GM20431 (cell line): ENCODE measurements around the gene PNMT.

Experiments used
- in situ Hi-C: fragments of 300-500 bp; cut with MseI, MboI; formaldehyde crosslinking; loops from one replicate; pipeline ENCODE4 v1.15.0; 2020; ENCODE audit warnings: low sequenced_read_pairs; ENCODE audit not compliant: unreplicated experiment

Gene PNMT

GRCh38 chr17:39665642-39666224 is 2.5 kb upstream of the PNMT start:
- in situ Hi-C loops, result no loop called here

DNA sequence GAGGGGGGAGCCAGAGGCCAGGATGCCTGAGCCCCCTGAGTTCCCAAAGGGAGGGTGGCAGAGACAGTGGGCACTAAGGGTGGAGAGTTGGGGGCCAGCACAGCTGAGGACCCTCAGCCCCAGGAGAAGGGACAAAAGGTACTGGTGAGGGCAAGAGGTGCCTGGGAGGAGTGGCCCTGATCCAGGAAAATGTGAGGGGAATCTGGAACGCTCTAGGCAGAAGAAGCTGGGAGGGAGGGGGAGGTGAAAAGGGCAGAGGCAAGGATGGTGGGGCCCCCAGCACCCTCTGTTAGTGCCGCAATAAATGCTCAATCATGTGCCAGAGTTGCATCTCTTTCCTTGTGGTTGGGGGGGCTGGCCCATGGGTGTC is 2.0 kb upstream of the PNMT start:
- in situ Hi-C loops, result no loop called here

- in situ Hi-C loops, result no loop called here
These were observed 1.5 kb upstream of the PNMT start for GRCh38 chr17:39666601-39667261.

DNA sequence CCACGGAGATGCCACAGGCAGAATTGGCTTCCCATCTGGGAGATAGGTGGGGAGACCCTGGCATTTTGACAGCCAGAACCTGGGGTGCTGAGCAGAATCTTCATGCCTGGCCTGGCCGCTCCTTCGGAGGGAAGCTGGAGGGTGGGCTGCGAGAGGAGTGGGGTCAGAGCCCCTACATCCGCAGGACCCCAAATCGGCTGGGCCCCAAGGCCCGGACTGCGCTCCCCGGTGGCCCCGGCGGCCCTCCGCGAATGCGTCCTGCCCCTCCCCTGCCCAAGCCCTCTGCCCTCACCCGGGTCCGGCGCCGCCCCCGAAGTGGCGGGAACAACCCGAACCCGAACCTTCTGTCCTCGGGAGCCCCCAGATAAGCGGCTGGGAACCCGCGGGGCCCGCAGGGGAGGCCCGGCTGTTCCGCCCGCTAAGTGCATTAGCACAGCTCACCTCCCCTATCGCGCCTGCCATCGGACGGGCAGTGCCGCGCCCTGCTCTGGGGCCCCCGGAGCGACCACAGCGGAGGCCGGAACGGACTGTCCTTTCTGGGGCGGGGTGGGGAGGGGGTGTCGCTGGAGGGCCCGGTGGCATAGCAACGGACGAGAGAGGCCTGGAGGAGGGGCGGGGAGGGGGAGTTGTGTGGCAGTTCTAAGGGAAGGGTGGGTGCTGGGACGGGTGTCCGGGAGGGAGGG is 850 bp upstream of the PNMT start:
- in situ Hi-C loops, result no loop called here

DNA sequence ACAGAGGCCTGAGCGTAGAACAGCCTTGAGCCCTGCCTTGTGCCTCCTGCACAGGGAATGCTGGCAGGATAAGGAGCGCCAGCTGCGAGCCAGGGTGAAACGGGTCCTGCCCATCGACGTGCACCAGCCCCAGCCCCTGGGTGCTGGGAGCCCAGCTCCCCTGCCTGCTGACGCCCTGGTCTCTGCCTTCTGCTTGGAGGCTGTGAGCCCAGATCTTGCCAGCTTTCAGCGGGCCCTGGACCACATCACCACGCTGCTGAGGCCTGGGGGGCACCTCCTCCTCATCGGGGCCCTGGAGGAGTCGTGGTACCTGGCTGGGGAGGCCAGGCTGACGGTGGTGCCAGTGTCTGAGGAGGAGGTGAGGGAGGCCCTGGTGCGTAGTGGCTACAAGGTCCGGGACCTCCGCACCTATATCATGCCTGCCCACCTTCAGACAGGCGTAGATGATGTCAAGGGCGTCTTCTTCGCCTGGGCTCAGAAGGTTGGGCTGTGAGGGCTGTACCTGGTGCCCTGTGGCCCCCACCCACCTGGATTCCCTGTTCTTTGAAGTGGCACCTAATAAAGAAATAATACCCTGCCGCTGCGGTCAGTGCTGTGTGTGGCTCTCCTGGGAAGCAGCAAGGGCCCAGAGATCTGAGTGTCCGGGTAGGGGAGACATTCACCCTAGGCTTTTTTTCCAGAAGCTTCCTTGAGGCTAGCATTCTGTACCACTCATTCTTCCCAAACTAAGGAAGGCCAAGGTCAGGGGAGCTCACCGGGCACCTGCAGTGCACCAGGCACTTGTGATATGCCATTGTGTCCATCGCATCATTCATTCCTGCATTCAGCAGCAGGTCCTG is 1.9 kb downstream of the PNMT start:
- in situ Hi-C loops, result no loop called here

- in situ Hi-C loops, result no loop called here
These were observed 2.5 kb downstream of the PNMT start for GRCh38 chr17:39670746-39671145.

DNA sequence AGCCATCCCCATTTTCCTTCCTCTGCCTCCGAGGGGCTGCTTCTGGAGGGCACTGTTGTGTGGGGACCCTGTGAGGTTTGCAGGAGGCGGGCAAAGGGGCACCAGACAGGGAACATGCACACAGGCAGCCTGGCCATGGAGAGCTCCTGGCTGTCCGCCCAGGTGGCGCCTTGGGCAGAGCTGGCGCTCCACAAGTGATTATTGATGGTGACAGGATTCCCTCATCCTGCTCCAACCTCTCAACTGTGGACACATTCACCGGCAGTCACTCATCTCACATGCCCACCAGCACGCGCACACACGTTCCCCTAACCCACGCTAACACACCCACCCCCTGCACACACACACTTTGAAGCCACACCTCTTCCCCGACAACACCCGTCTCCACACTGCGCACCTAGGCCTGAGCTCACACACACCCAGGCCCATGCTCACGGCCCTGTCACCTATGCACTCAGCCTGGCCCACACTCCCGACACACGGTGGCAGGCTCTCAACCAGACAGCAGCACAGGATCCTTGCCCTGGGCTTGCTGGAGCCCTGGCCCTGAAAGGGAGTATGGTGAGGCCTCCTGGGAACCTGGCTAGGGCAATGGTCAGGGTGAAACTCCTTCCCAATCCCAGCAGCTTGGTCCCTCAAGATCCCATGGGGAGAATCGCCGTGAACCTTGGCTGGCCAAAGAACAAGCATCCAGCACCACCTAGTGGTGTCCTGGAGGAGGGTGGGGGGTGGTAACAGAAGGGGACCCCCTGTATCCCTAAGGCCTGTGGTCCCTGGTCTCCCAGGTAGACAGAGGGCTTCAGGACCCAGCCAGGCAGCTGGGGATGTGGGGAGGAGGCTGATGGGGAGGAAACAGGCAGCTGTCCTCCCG is 3.6 kb downstream of the PNMT start:
- in situ Hi-C loops, result no loop called here

DNA sequence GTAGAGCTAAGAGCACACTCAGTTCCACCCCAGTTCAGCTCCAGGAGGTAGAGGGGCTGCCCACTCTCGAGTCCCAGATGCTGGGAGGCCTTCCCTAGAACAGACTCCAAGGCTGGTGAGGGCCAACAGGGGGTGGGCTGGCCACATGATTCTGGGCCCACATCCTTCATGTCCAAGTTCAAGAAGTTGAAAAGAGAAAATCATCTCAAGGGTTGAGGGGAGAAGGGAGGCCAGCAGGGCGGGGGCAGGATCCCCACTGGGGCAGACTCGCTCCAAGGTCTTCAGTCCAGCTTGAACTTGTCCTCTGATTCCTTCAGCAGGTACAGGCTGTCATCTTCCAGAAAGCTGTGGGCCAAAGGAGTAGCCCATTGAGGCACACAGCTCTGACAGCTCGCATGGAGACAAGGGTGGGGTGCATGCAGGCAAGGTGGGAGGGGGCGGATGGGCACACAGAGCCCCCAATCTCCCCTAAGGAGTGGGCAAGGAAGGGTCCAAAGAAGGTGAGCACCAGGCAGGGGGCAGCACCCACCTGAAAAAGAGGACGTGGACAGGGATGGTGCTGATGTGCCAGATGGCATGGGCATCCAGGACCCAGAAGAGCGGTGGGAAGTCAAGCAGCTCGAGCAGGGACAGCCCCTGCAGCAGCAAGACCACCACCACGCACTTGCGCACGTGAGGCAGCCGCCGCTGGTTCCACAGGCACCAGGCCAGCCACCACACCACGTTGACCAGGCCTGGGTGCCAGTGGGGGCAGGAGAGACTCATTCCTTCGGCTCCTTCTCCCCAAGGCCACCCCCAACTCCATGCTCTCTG is 4.5 kb downstream of the PNMT start:
- in situ Hi-C loops, result no loop called here

- in situ Hi-C loops, result no loop called here
These were observed 5.3 kb downstream of the PNMT start for GRCh38 chr17:39673335-39674081.

DNA sequence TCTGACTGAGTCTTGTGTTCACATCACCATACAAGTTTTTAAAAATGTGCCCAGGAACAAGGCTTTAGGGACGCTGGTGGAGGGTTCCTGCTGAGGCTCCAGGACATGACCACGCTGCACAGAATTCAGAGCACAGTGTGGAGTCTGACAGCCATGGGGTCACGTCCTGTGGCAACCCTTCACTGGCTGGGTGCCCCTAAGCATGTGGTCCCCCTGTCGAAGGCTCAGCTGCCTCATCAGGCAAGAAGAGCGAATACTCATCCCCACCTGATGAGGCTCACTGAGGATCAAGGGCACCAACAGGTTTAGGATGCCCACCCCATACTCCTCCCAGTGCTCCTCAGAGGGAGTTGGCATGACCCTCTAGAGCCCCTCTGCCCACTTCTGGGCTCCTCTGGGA is 5.9 kb downstream of the PNMT start:
- in situ Hi-C loops, result no loop called here

GRCh38 chr17:39674702-39675389 is 6.6 kb downstream of the PNMT start:
- in situ Hi-C loops, result no loop called here

DNA sequence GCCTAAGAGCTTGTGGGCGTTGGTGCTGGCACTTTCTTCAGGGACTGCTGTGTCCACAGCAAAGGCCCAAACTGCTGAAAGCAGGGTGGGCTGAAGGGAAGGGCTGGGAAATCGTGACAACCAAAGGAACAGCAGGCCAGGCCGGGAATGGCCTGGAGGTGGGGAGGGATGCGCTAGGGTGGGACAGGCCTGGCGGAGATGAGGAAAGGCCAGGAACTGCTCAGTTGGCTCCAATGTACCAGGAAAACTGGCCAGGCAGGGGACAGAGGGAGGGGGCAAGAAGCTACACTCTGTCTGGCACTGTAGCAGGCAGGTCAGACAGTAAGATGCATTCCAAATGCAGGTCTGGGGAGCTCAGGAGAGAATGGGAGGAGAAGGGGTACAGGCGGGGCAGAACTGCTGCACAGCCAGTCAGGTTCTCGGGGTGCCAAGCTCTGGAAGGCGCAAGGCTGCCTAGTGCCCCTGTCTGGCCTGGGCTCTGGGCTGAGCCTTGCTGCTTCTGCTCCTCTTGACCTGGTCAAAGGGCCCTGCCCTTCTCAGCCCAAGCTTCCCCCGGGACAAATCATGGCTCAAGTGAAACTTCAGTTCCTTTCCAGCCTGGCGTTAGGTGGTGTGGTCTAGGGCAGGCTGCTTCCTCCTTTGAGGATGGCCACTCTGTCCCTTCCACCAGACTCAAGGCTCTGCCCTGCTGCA is 7.3 kb downstream of the PNMT start:
- in situ Hi-C loops, result no loop called here

DNA sequence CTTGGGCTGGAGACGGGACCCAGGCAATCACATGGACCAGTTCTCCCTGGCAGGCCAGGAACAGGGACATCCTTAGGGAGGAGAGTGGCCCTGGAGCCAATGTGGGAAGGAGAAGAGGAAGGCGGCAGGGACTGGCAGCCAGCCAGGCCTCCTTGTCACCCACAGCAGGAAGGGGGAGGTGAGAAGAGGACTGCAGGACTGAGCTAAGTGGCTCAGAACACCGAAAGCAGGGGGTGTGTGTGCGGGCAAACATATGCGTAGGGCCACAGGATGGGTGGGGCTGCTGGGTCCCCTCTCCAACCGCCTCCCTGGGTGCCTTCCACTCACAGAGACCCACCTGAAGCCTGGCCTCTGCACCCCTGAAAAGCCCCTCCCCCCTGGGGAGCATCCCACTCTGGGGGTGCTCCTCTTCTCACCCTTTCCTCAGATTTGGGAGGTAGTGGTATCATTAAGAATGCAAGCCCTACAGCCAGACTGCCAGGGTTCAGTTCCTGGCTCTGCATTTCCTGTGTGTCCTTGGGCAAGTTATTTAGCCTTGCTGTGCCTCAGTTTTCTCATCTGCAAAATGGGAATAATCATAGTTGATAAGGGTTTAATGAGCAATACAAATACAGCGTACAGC is 8.1 kb downstream of the PNMT start:
- in situ Hi-C loops, result no loop called here

- in situ Hi-C loops, result no loop called here
These were observed 8.8 kb downstream of the PNMT start for GRCh38 chr17:39677072-39677471.

DNA sequence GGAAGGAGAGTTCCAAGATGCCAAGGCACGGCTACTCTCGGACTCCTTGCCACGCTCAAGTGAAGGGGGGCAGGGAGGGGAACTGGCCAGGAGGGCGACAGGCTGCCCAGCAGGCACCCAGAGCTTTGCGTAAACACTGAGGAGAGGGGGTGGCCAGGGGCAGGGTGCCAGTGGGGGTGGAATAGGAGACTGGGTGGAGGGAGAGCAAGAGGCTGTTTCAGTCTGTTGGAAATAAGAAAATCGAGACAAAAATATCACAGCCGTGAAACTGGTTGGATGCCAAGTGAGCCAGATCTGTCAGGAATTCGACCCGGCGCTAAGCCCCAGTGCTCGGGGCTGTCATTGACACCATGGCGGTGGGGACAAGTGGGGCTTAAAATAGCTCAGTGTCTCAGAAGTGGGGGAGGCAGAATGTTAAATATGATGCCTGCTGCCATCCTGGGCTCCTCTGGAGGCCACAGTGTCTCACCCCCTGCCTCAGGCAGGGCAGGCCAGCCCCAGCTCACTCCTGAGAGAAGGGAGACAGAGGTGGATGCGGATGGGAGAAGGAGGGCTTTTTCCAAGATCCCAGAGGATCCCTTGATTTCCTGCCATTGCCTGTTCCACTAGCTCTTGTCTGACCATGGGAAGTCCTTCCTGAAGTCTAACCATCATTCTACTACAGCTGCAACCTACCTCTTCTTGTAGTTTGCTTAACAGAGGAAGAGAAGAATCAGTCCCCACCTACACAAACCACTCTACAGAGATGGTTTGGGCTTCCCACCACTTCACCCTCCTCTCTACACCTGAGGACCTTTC is 9.5 kb downstream of the PNMT start:
- in situ Hi-C loops, result no loop called here
